Transverse colon (tissue), 3 donors: ENCODE data around the gene MYH11.

Experiments used
- EP300 ChIP-seq: sonication (generic); formaldehyde crosslinking; IDR thresholded peaks from one replicate; pipeline ENCODE4 v1.6.1; 2017; ENCODE audit warnings: antibody characterized with exemption, low read depth
- TF ChIP-seq, protein P1 (sequence below), 5 experiments: fragments of 200-600 bp in 3 of 5; fragments of 450-650 bp in 2 of 5; sonication (generic) in 3 of 5; IDR thresholded peaks; 1 replicate in 2 of 5; 2 replicates in 3 of 5; pipeline ENCODE4 v1.5.1; 2016 to 2017; ENCODE audit warnings: antibody characterized with exemption in 5 of 5, inconsistent platforms in 3 of 5, mild to moderate bottlenecking in 2 of 5, moderate library complexity in 1 of 5

- no peak for TF ChIP-seq EP300
- TF ChIP-seq, protein P1, sequence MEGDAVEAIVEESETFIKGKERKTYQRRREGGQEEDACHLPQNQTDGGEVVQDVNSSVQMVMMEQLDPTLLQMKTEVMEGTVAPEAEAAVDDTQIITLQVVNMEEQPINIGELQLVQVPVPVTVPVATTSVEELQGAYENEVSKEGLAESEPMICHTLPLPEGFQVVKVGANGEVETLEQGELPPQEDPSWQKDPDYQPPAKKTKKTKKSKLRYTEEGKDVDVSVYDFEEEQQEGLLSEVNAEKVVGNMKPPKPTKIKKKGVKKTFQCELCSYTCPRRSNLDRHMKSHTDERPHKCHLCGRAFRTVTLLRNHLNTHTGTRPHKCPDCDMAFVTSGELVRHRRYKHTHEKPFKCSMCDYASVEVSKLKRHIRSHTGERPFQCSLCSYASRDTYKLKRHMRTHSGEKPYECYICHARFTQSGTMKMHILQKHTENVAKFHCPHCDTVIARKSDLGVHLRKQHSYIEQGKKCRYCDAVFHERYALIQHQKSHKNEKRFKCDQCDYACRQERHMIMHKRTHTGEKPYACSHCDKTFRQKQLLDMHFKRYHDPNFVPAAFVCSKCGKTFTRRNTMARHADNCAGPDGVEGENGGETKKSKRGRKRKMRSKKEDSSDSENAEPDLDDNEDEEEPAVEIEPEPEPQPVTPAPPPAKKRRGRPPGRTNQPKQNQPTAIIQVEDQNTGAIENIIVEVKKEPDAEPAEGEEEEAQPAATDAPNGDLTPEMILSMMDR (IDR thresholded peaks at IDR 0.05), result no peak
Observed at GRCh38 chr16:15785386-15786059, 71.3 kb downstream of the MYH11 start.
